Adipocyte (in vitro differentiated cells): ENCODE data around the gene SDR42E1.
"Not testable (repeated sequence)": the region's sequence is repeated elsewhere in the genome, so short reads cannot be mapped to it uniquely, and the experiment has no call there.

Experiments used
- DNase-seq: peaks from one replicate; pipeline ENCODE4 v3.0.0-alpha.2; 2015; ENCODE audit warnings: low read depth
- H3K27me3 ChIP-seq: replicated peaks from 2 replicates; pipeline ENCODE4 v1.7.0; 2013; ENCODE audit warnings: mild to moderate bottlenecking, low read length, moderate library complexity; ENCODE audit not compliant: control insufficient read depth, insufficient read depth
- H3K36me3 ChIP-seq: 2 replicates; pipeline ENCODE4 v1.7.0; 2013; ENCODE audit warnings: low read length, mild to moderate bottlenecking, moderate library complexity; ENCODE audit not compliant: control insufficient read depth, insufficient read depth, severe bottlenecking
- H3K4me1 ChIP-seq: 2 replicates; pipeline ENCODE4 v1.7.0; 2013; ENCODE audit warnings: mild to moderate bottlenecking, low read length, moderate library complexity; ENCODE audit not compliant: control insufficient read depth, insufficient read depth
- H3K4me3 ChIP-seq: 2 replicates; pipeline ENCODE4 v1.7.0; 2013; ENCODE audit warnings: mild to moderate bottlenecking, low read length, moderate library complexity
- H3K9ac ChIP-seq: 2 replicates; pipeline ENCODE4 v1.7.0; 2013; ENCODE audit warnings: mild to moderate bottlenecking, low read length, moderate library complexity
- H3K9me3 ChIP-seq: 2 replicates; pipeline ENCODE4 v1.7.0; 2013; ENCODE audit warnings: mild to moderate bottlenecking, low read length, moderate library complexity; ENCODE audit not compliant: control insufficient read depth

Gene SDR42E1

DNA sequence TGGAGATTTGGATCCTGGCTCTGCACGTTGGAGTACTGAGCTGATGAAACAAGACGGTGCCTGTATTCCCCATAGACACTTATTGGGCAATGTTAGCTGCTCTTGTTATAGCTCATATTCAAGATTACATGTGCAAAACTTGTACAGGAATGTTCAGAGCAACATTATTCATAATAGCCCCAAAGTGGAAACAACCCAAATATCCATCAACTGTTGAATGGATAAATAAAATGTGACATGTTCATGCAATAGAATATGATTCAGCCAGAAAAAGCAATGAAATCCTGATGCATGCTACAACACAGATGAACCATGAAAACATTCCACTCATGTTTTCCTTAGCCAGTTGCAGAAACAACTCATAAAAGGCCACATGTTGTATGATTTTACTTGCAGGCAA lies 5.7 kb upstream of the SDR42E1 start:
- Histone ChIP-seq H3K9ac (no peak overlapping the region), H3K36me3 (no peaks in the 10 kb centered on the region), H3K9me3 (peaks cover 10% of the 10 kb centered on the region), H3K4me3 (no peak overlapping the region), H3K27me3 (peaks cover 9% of the 10 kb centered on the region), H3K4me1 (peaks cover 15% of the 10 kb centered on the region)
- peak; percentile 96 for DNase-seq

DNA sequence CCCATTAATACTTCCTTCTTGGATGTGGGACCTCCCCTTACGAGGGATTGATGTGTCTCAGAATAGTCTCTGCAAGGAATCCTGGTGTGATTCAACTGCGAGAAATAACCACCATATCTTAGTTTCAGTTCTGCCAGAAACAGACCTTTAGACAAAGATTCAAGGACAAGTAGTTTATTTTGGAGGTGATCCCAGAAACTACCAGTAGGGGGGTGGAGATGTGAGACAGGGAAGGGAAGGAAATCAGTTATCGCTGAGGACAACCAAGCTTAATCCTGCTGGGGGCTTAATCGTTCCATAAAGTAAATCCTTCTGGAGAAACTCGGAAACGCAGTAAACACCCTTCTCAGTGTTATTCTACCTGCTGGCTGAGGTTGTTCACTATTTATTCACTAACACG lies 5.0 kb upstream of the SDR42E1 start:
- DNase-seq: peak; percentile 75
- no peaks in the 10 kb centered on the region for H3K36me3 ChIP-seq
- peaks cover 15% of the 10 kb centered on the region for H3K4me1 ChIP-seq
- H3K27me3 ChIP-seq: peaks cover 15% of the 10 kb centered on the region
- peak overlapping the region; percentile 9 for H3K9ac ChIP-seq
- H3K9me3 ChIP-seq: peaks cover 10% of the 10 kb centered on the region
- peak overlapping the region; percentile 52 for H3K4me3 ChIP-seq

DNA sequence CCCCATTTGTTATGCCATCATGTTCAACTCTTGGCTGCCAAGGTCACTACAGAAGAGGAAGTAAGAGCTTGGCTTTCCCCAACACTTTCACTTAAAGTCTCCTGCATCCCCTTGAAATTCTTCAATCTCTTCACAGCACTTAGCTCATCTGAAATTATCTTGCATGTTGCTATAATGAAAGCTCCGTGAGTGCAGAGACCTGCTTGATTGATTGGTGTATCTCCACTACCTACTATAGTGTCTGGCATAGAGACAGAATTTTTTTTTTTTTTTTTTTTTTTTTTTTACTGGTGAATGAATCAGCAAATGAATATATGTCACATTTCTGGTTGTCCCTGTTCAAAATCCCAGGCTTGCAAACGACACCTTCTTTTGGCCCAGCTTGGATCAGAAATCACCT lies 1.9 kb upstream of the SDR42E1 start:
- no peak for DNase-seq
- H3K9me3 ChIP-seq: peaks cover 24% of the 10 kb centered on the region
- no peak overlapping the region for H3K9ac ChIP-seq
- H3K4me1 ChIP-seq: peaks cover 15% of the 10 kb centered on the region
- no peak overlapping the region for H3K4me3 ChIP-seq
- H3K36me3 ChIP-seq: no peaks in the 10 kb centered on the region
- H3K27me3 ChIP-seq: peaks cover 21% of the 10 kb centered on the region

DNA sequence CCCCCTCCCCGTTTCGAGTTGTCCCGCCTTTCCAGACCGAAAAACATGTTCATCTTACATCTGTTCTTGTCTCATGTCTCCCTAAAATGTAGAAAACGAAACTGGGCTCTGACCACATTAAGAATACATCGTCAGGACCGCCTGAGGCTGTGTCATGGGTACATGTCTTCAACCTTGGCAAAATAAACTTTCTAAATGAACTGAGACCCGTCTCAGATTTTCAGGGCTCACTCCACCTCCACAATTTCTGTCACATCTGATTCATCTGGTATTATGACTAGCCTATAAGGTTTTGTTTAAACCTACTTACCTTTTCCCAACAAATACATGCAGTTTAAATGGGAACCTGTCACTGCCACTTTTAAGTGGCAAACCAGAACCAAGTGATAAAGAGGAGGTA lies 621 bp downstream of the SDR42E1 start:
- no peak for DNase-seq
- Histone ChIP-seq H3K9ac (no peak overlapping the region), H3K27me3 (peaks cover 21% of the 10 kb centered on the region), H3K4me3 (no peak overlapping the region), H3K9me3 (peaks cover 27% of the 10 kb centered on the region), H3K36me3 (no peaks in the 10 kb centered on the region), H3K4me1 (no peaks in the 10 kb centered on the region)

DNA sequence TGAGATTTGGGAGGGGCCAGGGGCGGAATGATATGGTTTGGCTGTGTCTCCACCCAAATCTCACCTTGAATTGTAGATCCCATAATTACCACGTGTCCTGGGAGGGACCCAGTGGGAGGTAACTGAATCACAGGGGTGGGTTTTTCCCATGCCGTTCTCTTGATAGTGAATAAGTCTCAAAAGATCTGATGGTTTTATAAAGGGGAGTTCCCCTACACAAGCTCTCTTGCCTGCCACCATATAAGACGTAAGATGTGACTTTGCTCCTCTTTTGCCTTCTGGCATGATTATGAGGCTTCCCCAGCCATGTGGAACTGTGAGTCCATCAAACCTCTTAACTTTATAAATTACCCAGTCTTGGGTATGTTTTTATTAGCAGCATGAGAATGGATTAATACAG lies 1.5 kb downstream of the SDR42E1 start:
- not testable (repeated sequence) for H3K36me3 ChIP-seq, H3K4me3 ChIP-seq, DNase-seq, H3K9ac ChIP-seq, H3K4me1 ChIP-seq
- peaks cover 24% of the 10 kb centered on the region for H3K27me3 ChIP-seq
- peaks cover 19% of the 10 kb centered on the region for H3K9me3 ChIP-seq

DNA sequence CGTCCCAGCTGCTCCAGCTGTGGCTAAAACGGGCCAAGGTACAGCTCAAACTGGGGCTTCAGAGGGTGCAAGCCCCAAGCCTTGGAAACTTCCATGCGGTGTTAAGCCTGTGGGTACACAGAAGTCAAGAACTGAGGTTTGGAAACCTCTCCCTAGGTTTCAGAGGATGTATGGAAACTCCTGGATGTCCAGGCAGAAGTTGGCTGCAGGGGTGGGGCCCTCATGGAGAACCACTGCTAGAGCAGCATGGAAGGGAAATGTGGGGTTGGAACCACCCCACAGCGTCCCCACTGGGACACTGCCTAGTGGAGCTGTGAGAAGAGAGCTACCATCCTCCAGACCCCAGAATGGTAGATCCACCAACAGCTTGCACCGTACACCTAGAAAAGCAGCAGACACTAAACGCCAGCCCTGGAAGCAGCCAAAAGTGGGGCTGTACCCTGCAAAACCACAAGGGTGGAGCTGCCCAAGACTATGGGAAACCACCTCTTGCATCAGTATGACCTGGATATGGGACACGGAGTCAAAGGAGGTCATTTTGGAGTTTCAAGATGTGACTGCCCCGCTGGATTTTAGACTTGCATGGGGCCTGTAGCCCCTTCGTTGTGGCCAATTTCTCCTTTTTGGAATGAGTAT lies 2.2 kb downstream of the SDR42E1 start:
- Histone ChIP-seq H3K4me3 (no peak overlapping the region), H3K9me3 (peaks cover 17% of the 10 kb centered on the region), H3K36me3 (no peaks in the 10 kb centered on the region), H3K9ac (no peak overlapping the region), H3K4me1 (no peaks in the 10 kb centered on the region), H3K27me3 (peaks cover 31% of the 10 kb centered on the region)
- DNase-seq: no peak

DNA sequence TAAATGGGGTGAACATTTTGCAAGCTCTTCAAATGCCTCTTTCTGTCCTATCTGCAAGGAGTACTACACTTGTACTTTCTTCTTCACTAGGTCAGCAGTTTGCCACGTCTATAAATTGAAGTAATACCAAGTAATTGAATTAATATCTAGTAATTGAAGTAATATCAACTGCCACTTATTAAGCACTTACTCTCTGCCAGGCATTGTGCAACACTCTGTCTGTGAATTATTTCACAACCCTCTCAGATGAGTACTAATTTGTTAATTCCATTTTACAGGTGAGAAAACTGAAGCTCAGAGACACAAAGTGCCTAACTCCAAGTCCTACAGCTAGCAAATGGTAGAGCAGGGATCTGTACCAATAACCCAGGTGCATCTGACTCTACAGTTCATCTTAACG lies 4.1 kb downstream of the SDR42E1 start:
- no peaks in the 10 kb centered on the region for H3K4me1 ChIP-seq
- H3K9ac ChIP-seq: no peak overlapping the region
- H3K27me3 ChIP-seq: peaks cover 36% of the 10 kb centered on the region
- no peak overlapping the region for H3K4me3 ChIP-seq
- DNase-seq: no peak
- peaks cover 17% of the 10 kb centered on the region for H3K9me3 ChIP-seq
- no peaks in the 10 kb centered on the region for H3K36me3 ChIP-seq

DNA sequence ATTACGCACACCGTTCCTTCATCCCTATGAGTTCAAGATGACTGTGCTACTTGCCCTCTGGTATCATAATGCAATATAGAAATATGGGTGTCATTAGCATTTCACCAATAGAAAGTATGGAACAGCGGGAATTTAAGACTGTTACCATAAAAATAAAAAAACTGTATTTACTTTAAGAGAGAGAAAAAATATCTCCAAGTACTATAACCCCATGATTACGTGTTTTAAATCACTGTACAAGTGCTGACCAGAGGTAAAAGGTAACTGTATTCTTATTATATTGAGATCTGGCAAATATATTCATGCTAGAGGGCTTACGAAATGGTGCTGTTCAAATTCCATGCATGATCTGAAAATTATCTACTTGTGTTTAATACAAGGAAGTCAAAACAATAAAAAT lies 5.2 kb downstream of the SDR42E1 start:
- H3K27me3 ChIP-seq: peaks cover 27% of the 10 kb centered on the region
- no peak overlapping the region for H3K9ac ChIP-seq
- no peak for DNase-seq
- no peaks in the 10 kb centered on the region for H3K36me3 ChIP-seq
- H3K4me1 ChIP-seq: no peaks in the 10 kb centered on the region
- H3K9me3 ChIP-seq: peaks cover 17% of the 10 kb centered on the region
- H3K4me3 ChIP-seq: no peak overlapping the region

DNA sequence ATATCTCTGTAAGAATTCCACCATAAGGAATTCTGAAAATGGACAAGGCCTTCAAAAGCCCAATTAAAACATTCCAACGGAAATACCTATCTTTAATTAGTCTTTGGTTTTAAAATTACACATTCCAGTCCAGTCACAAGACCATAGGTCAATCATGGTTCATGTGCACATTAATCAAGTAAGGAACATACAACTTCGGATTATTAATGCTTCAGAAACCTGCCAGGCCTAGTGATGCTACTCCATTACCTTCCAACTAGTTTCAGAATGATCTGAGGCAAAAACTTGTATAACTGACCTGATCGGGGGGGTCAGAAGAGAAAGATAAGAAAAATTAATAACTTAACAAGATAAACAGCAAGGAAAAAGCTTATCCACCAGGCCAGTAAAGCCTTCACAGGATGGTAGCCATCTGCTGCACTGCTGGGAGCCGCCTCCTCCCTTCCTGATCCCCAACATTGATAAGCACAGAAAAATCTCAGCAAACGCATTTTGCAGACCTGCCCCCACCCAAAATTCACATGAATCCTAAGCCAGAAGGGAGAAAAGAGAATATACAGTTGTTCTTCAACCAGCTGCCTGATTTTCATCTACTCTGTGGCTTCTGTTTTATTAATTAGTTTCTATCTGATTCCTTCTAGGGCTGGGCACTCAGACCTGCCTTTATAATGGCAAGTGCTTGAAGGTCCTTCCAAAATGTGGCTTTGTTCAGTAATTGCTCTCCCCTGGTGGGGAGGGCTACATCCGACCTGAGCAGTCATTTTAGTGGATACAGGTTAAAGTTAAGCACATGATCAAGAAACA lies 6.0 kb downstream of the SDR42E1 start:
- Histone ChIP-seq H3K27me3 (peaks cover 26% of the 10 kb centered on the region), H3K4me3 (no peak overlapping the region), H3K4me1 (no peaks in the 10 kb centered on the region), H3K9ac (no peak overlapping the region), H3K36me3 (no peaks in the 10 kb centered on the region), H3K9me3 (peaks cover 17% of the 10 kb centered on the region)
- DNase-seq: no peak

DNA sequence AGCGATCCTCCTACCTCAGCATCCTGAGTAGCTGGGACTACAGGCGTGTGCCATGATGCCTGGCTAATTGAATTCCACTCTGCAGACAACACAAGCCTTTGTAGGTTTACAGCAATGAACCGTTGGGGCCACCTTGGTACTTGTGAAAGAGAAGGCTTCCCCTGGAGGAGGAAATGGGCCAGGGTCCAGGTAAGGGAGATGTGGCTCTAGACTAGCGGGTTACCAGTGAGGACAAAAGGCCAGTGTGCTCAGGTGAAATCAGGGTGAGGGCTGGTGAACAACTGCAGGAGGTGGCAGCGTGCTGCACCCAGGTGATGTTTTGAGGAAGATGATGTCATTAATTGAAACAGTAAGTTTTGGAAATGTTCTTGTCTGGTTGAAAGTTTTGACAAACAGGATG lies 6.7 kb downstream of the SDR42E1 start:
- no peak for DNase-seq

DNA sequence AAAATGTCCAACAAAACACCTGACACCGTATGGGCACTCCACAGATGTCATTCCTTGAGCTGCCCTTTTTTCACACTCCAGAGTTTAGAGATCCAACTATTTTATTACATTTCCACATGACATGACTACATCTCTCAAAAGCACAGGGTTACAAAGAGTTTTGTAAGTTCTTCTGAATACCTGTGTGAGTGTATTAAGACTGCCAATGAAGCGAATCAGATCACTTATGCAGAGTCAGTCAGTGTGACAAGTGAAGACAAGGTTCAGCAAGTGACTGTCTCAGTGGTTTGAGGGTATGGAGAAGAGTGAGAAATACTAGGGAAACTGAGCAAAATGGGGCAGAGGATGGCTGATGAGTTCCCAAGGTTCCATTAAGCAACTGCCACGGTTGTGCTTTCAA lies 8.4 kb downstream of the SDR42E1 start:
- Histone ChIP-seq H3K36me3 (no peaks in the 10 kb centered on the region), H3K27me3 (peaks cover 21% of the 10 kb centered on the region), H3K4me1 (peaks cover 5% of the 10 kb centered on the region), H3K4me3 (no peak overlapping the region), H3K9ac (no peak overlapping the region), H3K9me3 (no peaks in the 10 kb centered on the region)
- no peak for DNase-seq

More for the DNA sequence above, 6.7 kb downstream of the SDR42E1 start:
- no peak overlapping the region for H3K9ac ChIP-seq
- H3K36me3 ChIP-seq: no peaks in the 10 kb centered on the region
- no peak overlapping the region for H3K4me3 ChIP-seq
- peaks cover 17% of the 10 kb centered on the region for H3K9me3 ChIP-seq
- peaks cover 21% of the 10 kb centered on the region for H3K27me3 ChIP-seq
- no peaks in the 10 kb centered on the region for H3K4me1 ChIP-seq
